Lower lobe of right lung (tissue), 2 donors: Measurements from ENCODE around the gene BBS5. TPM values are rescaled to one million over a fixed set of nuclear protein-coding genes. Genes with fewer than 3 reads are reported as not detected.
"Not testable (repeated sequence)": the region's sequence is repeated elsewhere in the genome, so short reads cannot be mapped to it uniquely, and the experiment has no call there.

Source experiments
- ATAC-seq, 2 donors: fragments of 200-7000 bp; cut with Tn5 transposase; one replicate each; pipeline ENCODE4 v1.9.1; 2020 to 2022; ENCODE audit warnings: mild to moderate bottlenecking in 2 of 2, moderate library complexity in 2 of 2
- DNase-seq: peaks from one replicate; pipeline ENCODE4 v3.0.0-alpha.2; 2020
- H3K27ac ChIP-seq: fragments of 200-600 bp; one replicate; pipeline ENCODE4 v1.8.0; 2022
- H3K27me3 ChIP-seq: fragments of 200-600 bp; one replicate; pipeline ENCODE4 v1.8.0; 2022; ENCODE audit warnings: low read depth
- H3K36me3 ChIP-seq: fragments of 200-600 bp; one replicate; pipeline ENCODE4 v1.8.0; 2022; ENCODE audit warnings: mild to moderate bottlenecking
- H3K4me1 ChIP-seq: fragments of 200-600 bp; one replicate; pipeline ENCODE4 v1.8.0; 2022
- H3K4me3 ChIP-seq: fragments of 200-600 bp; one replicate; pipeline ENCODE4 v1.8.0; 2022; ENCODE audit warnings: mild to moderate bottlenecking
- H3K9me3 ChIP-seq: fragments of 200-600 bp; one replicate; pipeline ENCODE4 v1.8.0; 2022
- intact Hi-C: fragments of 100-400 bp; cut with DNase I; formaldehyde crosslinking; loops from one replicate; pipeline ENCODE4 v1.11.0; 2022
- total RNA-seq: library from RNA; stranded (reverse); fragmentation: NEBNext Ultra II Directional; extraction: Animal tissue kit (Norgen Biotek cat#: 25700); gene quantifications from one replicate; pipeline ENCODE4 v1.2.1, GENCODE V29; 2021
- TF ChIP-seq, protein P1 (sequence below): fragments of 200-600 bp; IDR thresholded peaks from one replicate; pipeline ENCODE4 v1.8.0; 2022; ENCODE audit warnings: antibody characterized with exemption, mild to moderate bottlenecking
- donor health status: DM: no; HTN: yes; CAD: no; lungs with severe emphysema.

Gene BBS5
- total RNA-seq, 1 donor from 2014 or later, result 7.0 TPM

DNA sequence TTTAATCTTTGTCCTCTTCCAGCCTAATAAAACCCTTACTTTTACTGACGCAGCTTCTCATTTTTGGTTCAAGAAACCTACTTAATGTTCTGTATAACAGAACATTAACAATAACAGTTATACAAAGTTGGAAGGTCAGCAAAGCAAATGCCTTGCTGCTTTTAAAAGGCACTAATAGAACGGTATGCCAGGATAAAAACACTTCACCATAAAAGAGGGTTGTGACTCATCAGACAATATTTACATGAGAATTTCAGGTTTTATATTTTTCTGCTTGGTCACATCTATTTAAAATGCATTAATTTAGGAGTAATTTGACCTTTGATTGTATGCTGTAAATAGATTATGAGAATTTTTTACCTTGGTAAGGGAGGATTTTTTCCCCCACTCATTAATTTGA lies 33.2 kb downstream of the BBS5 start:
- Histone ChIP-seq H3K9me3 (no peaks in the 10 kb centered on the region), H3K4me1 (no peaks in the 10 kb centered on the region), H3K4me3 (no peak overlapping the region), H3K27ac (no peak overlapping the region), H3K36me3 (no peaks in the 10 kb centered on the region), H3K27me3 (no peaks in the 10 kb centered on the region)
- no peak for DNase-seq
- intact Hi-C loops, result no loop called here
- TF ChIP-seq, protein P1, sequence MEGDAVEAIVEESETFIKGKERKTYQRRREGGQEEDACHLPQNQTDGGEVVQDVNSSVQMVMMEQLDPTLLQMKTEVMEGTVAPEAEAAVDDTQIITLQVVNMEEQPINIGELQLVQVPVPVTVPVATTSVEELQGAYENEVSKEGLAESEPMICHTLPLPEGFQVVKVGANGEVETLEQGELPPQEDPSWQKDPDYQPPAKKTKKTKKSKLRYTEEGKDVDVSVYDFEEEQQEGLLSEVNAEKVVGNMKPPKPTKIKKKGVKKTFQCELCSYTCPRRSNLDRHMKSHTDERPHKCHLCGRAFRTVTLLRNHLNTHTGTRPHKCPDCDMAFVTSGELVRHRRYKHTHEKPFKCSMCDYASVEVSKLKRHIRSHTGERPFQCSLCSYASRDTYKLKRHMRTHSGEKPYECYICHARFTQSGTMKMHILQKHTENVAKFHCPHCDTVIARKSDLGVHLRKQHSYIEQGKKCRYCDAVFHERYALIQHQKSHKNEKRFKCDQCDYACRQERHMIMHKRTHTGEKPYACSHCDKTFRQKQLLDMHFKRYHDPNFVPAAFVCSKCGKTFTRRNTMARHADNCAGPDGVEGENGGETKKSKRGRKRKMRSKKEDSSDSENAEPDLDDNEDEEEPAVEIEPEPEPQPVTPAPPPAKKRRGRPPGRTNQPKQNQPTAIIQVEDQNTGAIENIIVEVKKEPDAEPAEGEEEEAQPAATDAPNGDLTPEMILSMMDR, result no peak
- peak in 1 of 2 donors; percentile 61 for ATAC-seq

DNA sequence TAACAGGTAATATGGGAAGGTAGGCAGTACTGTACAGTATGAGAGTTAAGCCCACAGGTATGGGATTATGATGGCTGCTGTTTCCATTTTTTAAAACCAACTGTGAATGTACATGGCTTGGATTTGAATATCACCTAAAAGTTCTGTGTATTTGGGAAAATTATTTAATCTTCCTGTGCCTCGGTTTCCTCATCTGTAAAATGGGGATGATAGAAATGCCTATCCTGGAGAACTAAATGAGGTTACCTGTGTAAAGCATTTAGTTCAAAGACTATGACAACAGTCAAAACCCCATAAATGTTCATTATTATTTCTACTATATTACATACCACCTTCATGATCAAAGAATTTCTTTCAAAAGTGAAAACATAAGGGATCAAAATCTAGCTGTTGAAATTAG lies 33.8 kb downstream of the BBS5 start:
- Histone ChIP-seq H3K9me3 (no peaks in the 10 kb centered on the region), H3K36me3 (no peaks in the 10 kb centered on the region), H3K27me3 (no peaks in the 10 kb centered on the region), H3K4me1 (no peaks in the 10 kb centered on the region), H3K4me3 (no peak overlapping the region), H3K27ac (no peak overlapping the region)
- ATAC-seq (no peak), DNase-seq (no peak)
- intact Hi-C loops, result no loop called here
- TF ChIP-seq, protein P1, result no peak

DNA sequence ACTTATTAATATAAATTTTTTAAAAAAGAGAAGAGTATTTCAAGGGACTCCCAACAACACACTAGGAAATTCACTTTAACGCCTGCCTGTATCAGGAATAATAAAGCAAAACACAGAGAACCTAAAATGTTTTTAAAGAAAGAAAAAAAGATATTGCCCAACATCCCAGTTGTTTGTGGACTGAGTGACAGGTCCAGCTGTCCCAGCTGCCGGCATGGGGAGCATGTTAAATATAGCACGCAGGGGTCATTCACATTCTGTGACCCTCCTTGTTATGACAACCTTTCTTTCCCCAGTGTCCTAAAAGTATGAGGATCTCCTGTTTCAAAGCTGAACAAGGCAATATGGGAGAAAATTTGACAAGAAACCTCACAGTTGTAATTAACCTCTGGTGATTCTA lies 34.6 kb downstream of the BBS5 start:
- TF ChIP-seq, protein P1, result no peak
- intact Hi-C loops, result no loop called here
- H3K27me3 ChIP-seq, result no peaks in the 10 kb centered on the region
- H3K4me1 ChIP-seq, result no peaks in the 10 kb centered on the region
- DNase-seq, result no peak
- no peaks in the 10 kb centered on the region for H3K36me3 ChIP-seq
- no peak overlapping the region for H3K4me3 ChIP-seq
- peak in 1 of 2 donors; percentile 49 for ATAC-seq
- H3K27ac ChIP-seq, result no peak overlapping the region
- H3K9me3 ChIP-seq, result no peaks in the 10 kb centered on the region

DNA sequence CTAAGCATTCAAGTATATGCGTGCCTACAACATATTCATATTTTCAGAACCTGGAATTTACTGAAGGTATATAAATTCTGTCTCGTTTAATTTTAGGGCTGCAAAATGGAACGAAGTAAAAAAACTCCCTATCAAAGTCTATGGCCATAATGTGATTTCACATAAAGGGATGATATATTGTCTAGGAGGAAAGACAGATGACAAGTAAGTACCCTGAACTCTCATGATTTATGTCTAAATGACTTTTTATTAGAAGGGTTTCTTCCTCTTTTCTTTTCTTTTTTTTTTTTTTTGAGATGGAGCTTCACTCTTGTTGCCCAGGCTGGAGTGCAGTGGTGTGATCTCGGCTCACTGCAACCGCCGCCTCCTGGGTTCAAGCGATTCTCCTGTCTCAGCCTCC lies 35.5 kb downstream of the BBS5 start:
- H3K4me1 ChIP-seq, H3K36me3 ChIP-seq, ATAC-seq, H3K4me3 ChIP-seq, H3K27ac ChIP-seq, intact Hi-C loops, DNase-seq, H3K27me3 ChIP-seq, H3K9me3 ChIP-seq: not testable (repeated sequence)

DNA sequence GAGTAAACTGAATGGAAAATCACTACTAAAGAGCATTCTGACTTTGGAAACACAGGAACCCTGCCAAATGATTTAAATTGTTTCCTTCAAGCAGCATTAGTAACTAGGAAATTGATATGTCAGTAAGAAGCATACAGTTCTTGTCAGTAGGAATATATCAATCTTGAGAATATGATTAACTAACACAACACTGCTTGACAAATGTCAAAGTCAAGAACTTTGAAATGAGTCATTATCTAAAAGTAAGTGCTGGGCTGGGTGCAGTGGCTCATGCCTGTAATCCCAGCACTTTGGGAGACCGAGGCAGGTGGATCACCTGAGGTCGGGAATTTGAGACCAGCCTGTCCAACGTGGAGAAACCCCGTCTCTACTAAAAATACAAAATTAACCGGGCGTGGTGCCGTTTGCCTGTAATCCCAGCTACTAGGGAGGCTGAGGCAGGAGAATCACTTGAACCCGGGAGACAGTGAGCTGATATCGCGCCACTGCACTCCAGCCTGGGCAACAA lies 37.2 kb downstream of the BBS5 start:
- intact Hi-C loops, ATAC-seq, H3K9me3 ChIP-seq: not testable (repeated sequence)

DNA sequence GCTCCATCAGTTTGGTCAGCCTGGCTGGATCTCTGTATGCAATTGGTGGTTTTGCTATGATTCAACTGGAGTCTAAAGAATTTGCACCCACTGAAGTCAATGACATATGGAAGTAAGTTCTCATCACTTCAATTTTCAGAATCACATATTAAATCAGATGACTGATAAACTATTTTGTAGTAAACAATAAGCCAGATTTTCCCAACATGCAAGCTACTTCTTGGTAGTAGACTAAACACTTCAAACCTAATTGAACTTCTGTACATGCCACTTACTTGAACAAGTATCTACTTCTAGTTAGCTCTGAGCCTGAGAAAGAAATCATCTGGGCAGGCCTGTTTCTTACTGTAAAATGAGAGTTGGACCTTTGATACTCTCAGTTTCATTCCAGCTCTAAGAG lies 41.6 kb downstream of the BBS5 start:
- H3K9me3 ChIP-seq, result no peaks in the 10 kb centered on the region
- no peak overlapping the region for H3K27ac ChIP-seq
- DNase-seq (no peak), ATAC-seq (no peak)
- TF ChIP-seq, protein P1, result no peak
- H3K36me3 ChIP-seq, result peaks cover 11% of the 10 kb centered on the region
- H3K4me1 ChIP-seq, result no peaks in the 10 kb centered on the region
- no peaks in the 10 kb centered on the region for H3K27me3 ChIP-seq
- intact Hi-C loops, result no loop called here
- H3K4me3 ChIP-seq, result no peak overlapping the region

More for the DNA sequence above, 37.2 kb downstream of the BBS5 start:
- H3K4me3 ChIP-seq, DNase-seq, H3K4me1 ChIP-seq, H3K27me3 ChIP-seq, H3K27ac ChIP-seq, H3K36me3 ChIP-seq: not testable (repeated sequence)

DNA sequence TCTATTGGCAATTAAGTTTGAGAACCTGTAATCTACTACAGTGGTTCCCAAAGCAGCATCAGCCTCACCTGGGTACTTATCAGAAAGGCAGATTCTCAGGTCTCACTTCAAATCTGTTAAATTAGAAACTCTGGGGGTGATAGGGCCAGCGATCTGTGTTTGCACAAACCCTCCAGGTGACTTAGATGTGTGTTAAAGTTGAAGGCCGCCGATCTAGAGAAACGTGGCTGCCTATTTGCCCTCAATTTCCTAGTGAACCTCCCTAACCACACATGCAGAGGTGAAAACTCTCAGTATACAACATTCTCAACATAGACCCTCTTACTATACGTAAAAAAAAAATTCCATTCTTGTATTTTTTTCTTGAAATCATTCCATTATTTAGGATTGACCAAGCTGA lies 44.4 kb downstream of the BBS5 start:
- H3K36me3 ChIP-seq, result peaks cover 19% of the 10 kb centered on the region
- no peaks in the 10 kb centered on the region for H3K27me3 ChIP-seq
- no peaks in the 10 kb centered on the region for H3K4me1 ChIP-seq
- TF ChIP-seq, protein P1, result no peak
- no peak overlapping the region for H3K27ac ChIP-seq
- DNase-seq, result no peak
- no peak overlapping the region for H3K4me3 ChIP-seq
- intact Hi-C loops, result no loop called here
- no peak for ATAC-seq
- H3K9me3 ChIP-seq, result no peaks in the 10 kb centered on the region
